Measurements from ENCODE around the gene SERPINB4.
"Not testable (repeated sequence)": the region's sequence is repeated elsewhere in the genome, so short reads cannot be mapped to it uniquely, and the experiment has no call there.

Gene SERPINB4

GRCh38 chr18:63644142-63644541, at the start of gene SERPINB4:
SERPINB4 (minus strand) TSS chr18:63644256; CDS start chr18:63643577, 679 bp downstream.
- DNase-seq (ENCODE audit: low spot score) = not testable (repeated sequence)

GRCh38 chr18:63689064-63689463, 45.0 kb upstream of the SERPINB4 start:
- no peak for DNase-seq (ENCODE audit: low spot score)

- no peak for DNase-seq (ENCODE audit: low spot score)
Observed at GRCh38 chr18:63686871-63687270, 42.8 kb upstream of the SERPINB4 start.

GRCh38 chr18:63684718-63685117, 40.7 kb upstream of the SERPINB4 start:
- DNase-seq (ENCODE audit: low spot score) = no peak

- no peak for DNase-seq (ENCODE audit: low spot score)
Observed at GRCh38 chr18:63683890-63684289, 39.8 kb upstream of the SERPINB4 start.

GRCh38 chr18:63683152-63683551, 39.1 kb upstream of the SERPINB4 start:
- DNase-seq (ENCODE audit: low spot score) = no peak

GRCh38 chr18:63681449-63682340, 37.6 kb upstream of the SERPINB4 start:
- DNase-seq (ENCODE audit: low spot score) = no peak

- DNase-seq (ENCODE audit: low spot score) = no peak
Observed at GRCh38 chr18:63679820-63680606, 36.0 kb upstream of the SERPINB4 start.

GRCh38 chr18:63677500-63678225, 33.6 kb upstream of the SERPINB4 start:
- DNase-seq (ENCODE audit: low spot score) = no peak

GRCh38 chr18:63676526-63677323, 32.7 kb upstream of the SERPINB4 start:
- no peak for DNase-seq (ENCODE audit: low spot score)

- DNase-seq (ENCODE audit: low spot score) = no peak
Observed at GRCh38 chr18:63664571-63664970, 20.5 kb upstream of the SERPINB4 start.

GRCh38 chr18:63661750-63662149, 17.7 kb upstream of the SERPINB4 start, which contains the start of gene SERPINB3:
SERPINB3 (minus strand) TSS chr18:63661893; CDS start chr18:63661216, 677 bp downstream.
- DNase-seq (ENCODE audit: low spot score) = not testable (repeated sequence)

- not testable (repeated sequence) for DNase-seq (ENCODE audit: low spot score)
Observed at GRCh38 chr18:63658920-63659319, 14.9 kb upstream of the SERPINB4 start.

GRCh38 chr18:63650271-63650670, 6.2 kb upstream of the SERPINB4 start:
- DNase-seq (ENCODE audit: low spot score) = not testable (repeated sequence)

GRCh38 chr18:63648241-63648640, 4.2 kb upstream of the SERPINB4 start:
- DNase-seq (ENCODE audit: low spot score) = no peak

GRCh38 chr18:63646936-63647335, 2.9 kb upstream of the SERPINB4 start:
- DNase-seq (ENCODE audit: low spot score) = no peak

- not testable (repeated sequence) for DNase-seq (ENCODE audit: low spot score)
Observed at GRCh38 chr18:63644694-63645093, 638 bp upstream of the SERPINB4 start.

GRCh38 chr18:63642668-63643356, 1.2 kb downstream of the SERPINB4 start:
- not testable (repeated sequence) for DNase-seq (ENCODE audit: low spot score)

- DNase-seq (ENCODE audit: low spot score) = not testable (repeated sequence)
Observed at GRCh38 chr18:63641157-63641680, 2.8 kb downstream of the SERPINB4 start.

GRCh38 chr18:63637703-63638102, 6.4 kb downstream of the SERPINB4 start:
- no peak for DNase-seq (ENCODE audit: low spot score)
